ENCODE measurements around the gene TMEM14A.
A peak's percentile ranks its signal among the peaks of the same experiment; 100 is the strongest.

TMEM14A gene

GRCh38 chr6:52670502-52671409, at the start of gene TMEM14A:
TSS of gene TMEM14A (plus strand) at chr6:52671113. CDS start at chr6:52677103, 5,990 bp downstream.
- intact Hi-C loops (cut with DNase I): no loop called here
- DNase-seq: peak; percentile 85 to 99 (median 96)

GRCh38 chr6:52621631-52622030, 49.3 kb upstream of the TMEM14A start:
- DNase-seq: no peak
- intact Hi-C loops (cut with DNase I): no loop called here

GRCh38 chr6:52622810-52623209, 48.1 kb upstream of the TMEM14A start:
- intact Hi-C loops (cut with DNase I): no loop called here
- no peak for DNase-seq

- intact Hi-C loops (cut with DNase I): no loop called here
These were observed 38.9 kb upstream of the TMEM14A start for GRCh38 chr6:52632011-52632410.

GRCh38 chr6:52634211-52634610, 36.7 kb upstream of the TMEM14A start:
- intact Hi-C loops (cut with DNase I): no loop called here
- no peak for DNase-seq

More at GRCh38 chr6:52632011-52632410, 38.9 kb upstream of the TMEM14A start:
- DNase-seq: no peak

GRCh38 chr6:52635049-52635577, 35.8 kb upstream of the TMEM14A start:
- intact Hi-C loops (cut with DNase I): no loop called here
- no peak for DNase-seq

- intact Hi-C loops (cut with DNase I): no loop called here
- DNase-seq: no peak
These were observed 34.1 kb upstream of the TMEM14A start for GRCh38 chr6:52636830-52637229.

GRCh38 chr6:52639493-52639892, 31.4 kb upstream of the TMEM14A start:
- intact Hi-C loops (cut with DNase I): no loop called here
- no peak for DNase-seq

GRCh38 chr6:52640170-52640569, 30.7 kb upstream of the TMEM14A start:
- peak in 20 of 42 donors; percentile 5 to 58 (median 27) for DNase-seq
- intact Hi-C loops (cut with DNase I): no loop called here

GRCh38 chr6:52640916-52641315, 30.0 kb upstream of the TMEM14A start:
- intact Hi-C loops (cut with DNase I): no loop called here
- DNase-seq: no peak

- intact Hi-C loops (cut with DNase I): no loop called here
- DNase-seq: no peak
These were observed 29.5 kb upstream of the TMEM14A start for GRCh38 chr6:52641388-52641787.

GRCh38 chr6:52641826-52642225, 29.1 kb upstream of the TMEM14A start:
- intact Hi-C loops (cut with DNase I): no loop called here
- no peak for DNase-seq

- no peak for DNase-seq
These were observed 28.5 kb upstream of the TMEM14A start for GRCh38 chr6:52642368-52642767.

GRCh38 chr6:52643158-52643557, 27.8 kb upstream of the TMEM14A start:
- intact Hi-C loops (cut with DNase I): no loop called here
- DNase-seq: peak in 30 of 42 donors; percentile 7 to 76 (median 41)

More at GRCh38 chr6:52642368-52642767, 28.5 kb upstream of the TMEM14A start:
- intact Hi-C loops (cut with DNase I): no loop called here

- no peak for DNase-seq
- intact Hi-C loops (cut with DNase I): no loop called here
These were observed 26.7 kb upstream of the TMEM14A start for GRCh38 chr6:52644253-52644652.

GRCh38 chr6:52645976-52646375, 24.9 kb upstream of the TMEM14A start:
- no peak for DNase-seq
- intact Hi-C loops (cut with DNase I): no loop called here

GRCh38 chr6:52647199-52647598, 23.7 kb upstream of the TMEM14A start:
- DNase-seq: no peak
- intact Hi-C loops (cut with DNase I): no loop called here

- intact Hi-C loops (cut with DNase I): no loop called here
- no peak for DNase-seq
These were observed 21.3 kb upstream of the TMEM14A start for GRCh38 chr6:52649536-52650160.

- DNase-seq: no peak
- intact Hi-C loops (cut with DNase I): no loop called here
These were observed 20.0 kb upstream of the TMEM14A start for GRCh38 chr6:52650941-52651340.

GRCh38 chr6:52653151-52653550, 17.8 kb upstream of the TMEM14A start:
- intact Hi-C loops (cut with DNase I): no loop called here
- no peak for DNase-seq
